Sigmoid colon (tissue), 7 donors: ENCODE measurements around the gene GALNT12. TPM values are rescaled to one million over a fixed set of nuclear protein-coding genes. Genes with fewer than 3 reads are reported as not detected.

ENCODE experiments used
- DNase-seq: peaks from one replicate; pipeline ENCODE4 v3.0.0-alpha.2; 2019
- H3K27ac ChIP-seq, 4 donors: fragments of 200-600 bp; sonication (generic); one replicate each; pipeline ENCODE4 v1.5.1; 2016 to 2019; ENCODE audit warnings: mild to moderate bottlenecking in 1 of 4
- H3K27me3 ChIP-seq, 3 donors: fragments of 200-600 bp; sonication (generic); one replicate each; pipeline ENCODE4 v1.5.1; 2019; ENCODE audit warnings: mild to moderate bottlenecking in 1 of 3
- H3K36me3 ChIP-seq, 4 donors: fragments of 200-600 bp; sonication (generic); one replicate each; pipeline ENCODE4 v1.5.1; 2016 to 2019
- H3K4me1 ChIP-seq, 4 donors: fragments of 200-600 bp; sonication (generic); one replicate each; pipeline ENCODE4 v1.5.1; 2017 to 2019
- H3K4me3 ChIP-seq, 4 donors: fragments of 200-600 bp; sonication (generic); one replicate each; pipeline ENCODE4 v1.5.1; 2017 to 2019; ENCODE audit warnings: mild to moderate bottlenecking in 2 of 4, moderate library complexity in 1 of 4
- H3K9me3 ChIP-seq, 4 donors: fragments of 200-600 bp in 3 of 4; sonication (generic) in 3 of 4; one replicate each; pipeline versions ENCODE4 v1.5.1 to v1.6.1; 2013 to 2019
- CTCF ChIP-seq, 4 experiments: fragments of 450-650 bp in 3 of 4; fragments of 200-600 bp in 1 of 4; IDR thresholded peaks; one replicate each; pipeline ENCODE4 v1.5.1; 2016 to 2019; ENCODE audit warnings: antibody characterized with exemption in 4 of 4, mild to moderate bottlenecking in 3 of 4, moderate library complexity in 2 of 4
- EP300 ChIP-seq, 4 donors: sonication (generic); formaldehyde crosslinking; IDR thresholded peaks; one replicate each; pipeline ENCODE4 v1.6.1; 2017; ENCODE audit warnings: antibody characterized with exemption in 4 of 4
- POLR2A ChIP-seq, 2 donors: fragments of 450-650 bp; IDR thresholded peaks; one replicate each; pipeline ENCODE4 v1.6.1; 2016; ENCODE audit warnings: antibody characterized with exemption in 2 of 2, mild to moderate bottlenecking in 2 of 2, moderate library complexity in 2 of 2
- POLR2AphosphoS5 ChIP-seq, 4 donors: sonication (generic); formaldehyde crosslinking; IDR thresholded peaks; one replicate each; pipeline ENCODE4 v1.6.1; 2017; ENCODE audit warnings: antibody characterized with exemption in 4 of 4
- WGBS, 2 donors: extraction: QIAGEN DNeasy Blood & Tissue Kit; methylation state at CpG; one replicate each; pipeline ENCODE4 v1.1.7; 2013; 5-methylcytosine and 5-hydroxymethylcytosine counted together
- intact Hi-C: fragments of 100-400 bp; cut with DNase I; formaldehyde crosslinking; loops from one replicate; pipeline ENCODE4 v1.15.1; 2023
- polyA plus RNA-seq, 3 donors: library from polyadenylated mRNA; stranded (reverse); fragments of 200-250 nt; gene quantifications; one replicate each; pipeline ENCODE4 v1.2.3, GENCODE V29; 2013
- total RNA-seq, 4 donors: library from RNA; depleted of rRNA; stranded (reverse); fragments of >200 nt; gene quantifications; one replicate each; pipeline ENCODE4 v1.1.0, GENCODE V29; 2016
- donor health status: healthy with polysubstance abuse.
- donor health status: Bipolar disorder and iron deficiency.
- donor health status: healthy.

The GALNT12 gene
- total and polyA plus RNA-seq, 7 donors = 11.5 to 34.2 (median 18.9) TPM

- peak in 1 of 4 donors; percentile 1 for TF ChIP-seq EP300 (IDR thresholded peaks at IDR 0.05)
- TF ChIP-seq POLR2AphosphoS5 (IDR thresholded peaks at IDR 0.05) = peak; percentile 23 to 64 (median 54)
- TF ChIP-seq CTCF (IDR thresholded peaks at IDR 0.05) = peak; percentile 87 to 94 (median 90)
- no peak for TF ChIP-seq POLR2A (IDR thresholded peaks at IDR 0.05)
- DNase-seq = peak; percentile 97
- Histone ChIP-seq H3K27ac (peak overlapping the region; percentile 72 to 84 (median 79)), H3K36me3 (no peaks in the 10 kb centered on the region), H3K9me3 (no peaks in the 10 kb centered on the region), H3K4me1 (peaks cover 0 to 47% (median 37%) of the 10 kb centered on the region in 4 donors), H3K27me3 (no peaks in the 10 kb centered on the region), H3K4me3 (peak overlapping the region; percentile 13 to 27 (median 24))
- intact Hi-C loops = loop anchor here (2.0 to 5.0 kb wide), 4 partner anchors 41 to 374 kb away; partner anchors contain the start of genes ALG2, GALNT12 and SEC61B
- 36 to 42% methylated on average over 16 of the region's 16 CpGs for WGBS, 2 donors
Observed at GRCh38 chr9:98848450-98849149, 41.1 kb downstream of the GALNT12 start.

GRCh38 chr9:98849563-98849962, 42.1 kb downstream of the GALNT12 start:
- WGBS, 2 donors = 92 to 95% methylated on average over 4 of the region's 4 CpGs
- no peaks in the 10 kb centered on the region for H3K9me3 ChIP-seq
- H3K27me3 ChIP-seq = no peaks in the 10 kb centered on the region
- H3K4me3 ChIP-seq = no peak overlapping the region
- TF ChIP-seq EP300 (IDR thresholded peaks at IDR 0.05) = no peak
- no peak for TF ChIP-seq CTCF (IDR thresholded peaks at IDR 0.05)
- TF ChIP-seq POLR2AphosphoS5 (IDR thresholded peaks at IDR 0.05) = no peak
- no peak for TF ChIP-seq POLR2A (IDR thresholded peaks at IDR 0.05)
- no peaks in the 10 kb centered on the region for H3K36me3 ChIP-seq
- peak overlapping the region; percentile 72 to 84 (median 79) for H3K27ac ChIP-seq
- peaks cover 0 to 47% (median 37%) of the 10 kb centered on the region in 4 donors for H3K4me1 ChIP-seq
- intact Hi-C loops = loop anchor here (2.0 to 5.0 kb wide), 4 partner anchors 42 to 373 kb away; partner anchors contain the start of genes ALG2, GALNT12 and SEC61B
- DNase-seq = no peak

- H3K4me1 ChIP-seq = peaks cover 0 to 47% (median 37%) of the 10 kb centered on the region in 4 donors
- no peak for DNase-seq
- TF ChIP-seq CTCF (IDR thresholded peaks at IDR 0.05) (no peak), POLR2AphosphoS5 (IDR thresholded peaks at IDR 0.05) (no peak), POLR2A (IDR thresholded peaks at IDR 0.05) (no peak), EP300 (IDR thresholded peaks at IDR 0.05) (no peak)
- no peaks in the 10 kb centered on the region for H3K36me3 ChIP-seq
- WGBS, 2 donors = 91 to 94% methylated on average over 11 of the region's 11 CpGs
- intact Hi-C loops = no loop called here
- no peaks in the 10 kb centered on the region for H3K27me3 ChIP-seq
- peak overlapping the region; percentile 5 to 84 (median 78) for H3K27ac ChIP-seq
- no peak overlapping the region for H3K4me3 ChIP-seq
- H3K9me3 ChIP-seq = no peaks in the 10 kb centered on the region
Observed at GRCh38 chr9:98850851-98851729, 43.6 kb downstream of the GALNT12 start.

GRCh38 chr9:98851730-98852459, 44.4 kb downstream of the GALNT12 start:
- intact Hi-C loops = no loop called here
- peak overlapping the region; percentile 5 to 84 (median 56) for H3K27ac ChIP-seq
- 84 to 90% methylated on average over 6 of the region's 6 CpGs for WGBS, 2 donors
- H3K27me3 ChIP-seq = no peaks in the 10 kb centered on the region
- no peaks in the 10 kb centered on the region for H3K36me3 ChIP-seq
- H3K4me3 ChIP-seq = no peak overlapping the region
- H3K4me1 ChIP-seq = peaks cover 0 to 47% (median 37%) of the 10 kb centered on the region in 4 donors
- no peaks in the 10 kb centered on the region for H3K9me3 ChIP-seq
- DNase-seq = no peak
- TF ChIP-seq CTCF (IDR thresholded peaks at IDR 0.05) (no peak), POLR2A (IDR thresholded peaks at IDR 0.05) (no peak), POLR2AphosphoS5 (IDR thresholded peaks at IDR 0.05) (no peak), EP300 (IDR thresholded peaks at IDR 0.05) (no peak)
